PC-3 (cell line): ENCODE data around the gene CDH4. TPM values are rescaled to one million over a fixed set of nuclear protein-coding genes. Genes with fewer than 3 reads are reported as not detected.

ENCODE experiments used
- ATAC-seq: fragments of 200-7000 bp; cut with Tn5 transposase; 2 replicates; pipeline ENCODE4 v1.9.1; 2020; ENCODE audit warnings: mild to moderate bottlenecking, moderate library complexity
- BruUV-seq: library from RNA; stranded (reverse); fragments of 400-500 nt; replicated peaks from 2 replicates; lab custom pipeline; 2021; lab: Mats Ljungman, UMichigan
- CTCF ChIA-PET: fragments of 300-600 bp; sonication (Branson Sonifier 250); formaldehyde crosslinking; loops from one replicate; lab custom pipeline; 2022; ENCODE audit warnings: antibody characterized with exemption; lab: Charles Lee
- POLR2A ChIA-PET: fragments of 300-600 bp; sonication (Branson Sonifier 250); formaldehyde crosslinking; loops from one replicate; lab custom pipeline; 2022; ENCODE audit warnings: antibody characterized with exemption; ENCODE audit not compliant: unreplicated experiment; lab: Charles Lee
- DNase-seq: peaks from one replicate; pipeline ENCODE4 v3.0.0-alpha.2; 2015
- H2AFZ ChIP-seq: fragments of 300-600 bp; sonication (generic); 2 replicates; pipeline ENCODE4 v1.6.0; 2016; ENCODE audit warnings: antibody characterized with exemption, low read length
- H3F3A ChIP-seq: fragments of 300-600 bp; sonication (generic); one replicate; pipeline ENCODE4 v1.6.0; 2017; ENCODE audit warnings: antibody characterized with exemption, low read length, control low read depth, mild to moderate bottlenecking; ENCODE audit not compliant: unreplicated experiment
- H3K27ac ChIP-seq: fragments of 300-600 bp; sonication (generic); 2 replicates; pipeline ENCODE4 v1.5.1; 2016; ENCODE audit warnings: mild to moderate bottlenecking, low read length
- H3K27me3 ChIP-seq: fragments of 300-600 bp; sonication (generic); 2 replicates; pipeline ENCODE4 v1.6.1; 2016; ENCODE audit warnings: low read length, mixed read lengths
- H3K36me3 ChIP-seq: fragments of 300-600 bp; sonication (generic); 2 replicates; pipeline ENCODE4 v1.6.1; 2016; ENCODE audit warnings: low read depth, mixed run types, low read length, mixed read lengths
- H3K4me1 ChIP-seq: fragments of 300-600 bp; sonication (generic); 2 replicates; pipeline ENCODE4 v1.5.1; 2016; ENCODE audit warnings: low read length; ENCODE audit not compliant: insufficient read depth
- H3K4me2 ChIP-seq: fragments of 300-600 bp; sonication (generic); 2 replicates; pipeline ENCODE4 v1.6.0; 2016; ENCODE audit warnings: low read length
- H3K4me3 ChIP-seq: fragments of 300-600 bp; sonication (generic); 2 replicates; pipeline ENCODE4 v1.5.1; 2016; ENCODE audit warnings: mild to moderate bottlenecking, low read length, mixed read lengths
- H3K79me2 ChIP-seq: fragments of 300-600 bp; sonication (generic); 2 replicates; pipeline ENCODE4 v1.6.1; 2017; ENCODE audit warnings: low read length, mixed read lengths
- H3K9ac ChIP-seq: fragments of 300-600 bp; sonication (generic); 2 replicates; pipeline ENCODE4 v1.6.0; 2016; ENCODE audit warnings: mild to moderate bottlenecking, low read length
- H3K9me2 ChIP-seq: fragments of 300-600 bp; sonication (generic); replicated peaks from 2 replicates; pipeline ENCODE4 v1.6.1; 2016; ENCODE audit warnings: mixed run types, low read length, mixed read lengths
- H3K9me3 ChIP-seq: fragments of 300-600 bp; sonication (generic); 2 replicates; pipeline ENCODE4 v1.6.1; 2016; ENCODE audit warnings: low read length, mixed read lengths
- H4K20me1 ChIP-seq: fragments of 300-600 bp; sonication (generic); 2 replicates; pipeline ENCODE4 v1.6.1; 2016; ENCODE audit warnings: low read length, mixed read lengths
- EZH2 ChIP-seq: fragments of 300-600 bp; sonication (generic); IDR thresholded peaks from one replicate; pipeline ENCODE4 v1.6.1; 2017; ENCODE audit warnings: antibody characterized with exemption, mild to moderate bottlenecking, low read length; ENCODE audit not compliant: unreplicated experiment
- EZH2phosphoT487 ChIP-seq: fragments of 300-600 bp; sonication (generic); IDR thresholded peaks from 2 replicates; pipeline ENCODE4 v1.6.1; 2018; ENCODE audit warnings: mild to moderate bottlenecking, antibody characterized with exemption, low read length, borderline replicate concordance
- intact Hi-C: fragments of 100-400 bp; cut with micrococcal nuclease; formaldehyde crosslinking; loops from 2 replicates; pipeline ENCODE4 v1.9.0; 2023
- total RNA-seq: library from RNA; depleted of rRNA; stranded (reverse); fragments of >200 nt; gene quantifications from 2 replicates; pipeline ENCODE4 v1.2.3, GENCODE V29; 2014
- TF ChIP-seq, protein P1 (sequence below): fragments of 300-600 bp; sonication (generic); conservative IDR thresholded peaks from 2 replicates; pipeline ENCODE4 v1.5.1; 2017; ENCODE audit warnings: antibody characterized with exemption, low read depth, mild to moderate bottlenecking, low read length

CDH4 gene
- total RNA-seq, 1 experiment from 2014 or later = not detected

DNA sequence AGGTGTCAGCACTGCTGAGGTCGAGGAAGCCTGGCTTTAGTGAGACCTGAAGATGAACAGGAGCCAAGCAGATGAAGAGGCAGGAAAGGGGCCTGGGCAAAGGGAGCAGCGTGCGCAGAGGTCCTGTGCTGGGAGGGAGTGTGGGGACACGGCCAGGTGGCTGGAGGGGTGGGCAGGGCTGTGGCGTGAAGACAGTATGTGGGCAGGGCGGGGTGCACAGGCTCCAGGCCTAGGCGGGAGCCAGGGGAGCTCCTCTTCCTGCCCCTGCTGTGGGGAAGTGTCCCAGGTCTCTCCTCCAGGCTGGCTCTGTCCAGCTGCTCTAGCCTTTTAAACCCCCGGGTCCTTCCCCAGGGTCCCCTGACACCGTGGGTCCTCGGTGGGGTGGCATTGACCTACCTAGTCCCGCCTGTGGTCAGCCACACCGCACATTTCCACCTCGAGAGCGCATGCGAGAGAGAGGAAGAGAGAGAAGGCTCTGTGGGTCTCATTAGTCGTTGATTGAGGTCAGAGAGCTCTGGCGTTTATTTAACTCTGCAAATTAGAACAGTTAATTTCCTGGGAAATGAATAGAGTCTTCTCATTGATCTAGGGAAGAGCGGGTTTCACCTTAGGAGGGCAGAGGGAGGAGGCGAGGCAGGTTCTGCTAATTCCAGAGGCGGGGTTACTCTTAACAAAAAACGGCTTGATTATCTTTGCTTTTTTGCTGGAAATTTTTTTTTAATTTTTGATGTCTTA, 68.8 kb downstream of the CDH4 start:
- H3K4me3 ChIP-seq = no peak overlapping the region
- no peaks in the 10 kb centered on the region for H3K9me3 ChIP-seq
- DNase-seq (no peak), ATAC-seq (no peak)
- ChIA-PET CTCF (no interaction called here), POLR2A (no interaction called here)
- H3K9ac ChIP-seq = no peak overlapping the region
- peaks cover 14% of the 10 kb centered on the region; the same call in 1 of the 2 replicates for H3K27me3 ChIP-seq
- no peak overlapping the region for H3K27ac ChIP-seq
- no peak overlapping the region for H2AFZ ChIP-seq
- no peaks in the 10 kb centered on the region for H3K9me2 ChIP-seq
- BruUV-seq = no TSS peak
- H3K79me2 ChIP-seq = no peaks in the 10 kb centered on the region
- no peaks in the 10 kb centered on the region for H4K20me1 ChIP-seq
- no peaks in the 10 kb centered on the region for H3F3A ChIP-seq
- H3K4me2 ChIP-seq = no peak overlapping the region
- H3K36me3 ChIP-seq = no peaks in the 10 kb centered on the region
- TF ChIP-seq EZH2 (no peak), EZH2phosphoT487 (no peak)
- TF ChIP-seq, protein P1, sequence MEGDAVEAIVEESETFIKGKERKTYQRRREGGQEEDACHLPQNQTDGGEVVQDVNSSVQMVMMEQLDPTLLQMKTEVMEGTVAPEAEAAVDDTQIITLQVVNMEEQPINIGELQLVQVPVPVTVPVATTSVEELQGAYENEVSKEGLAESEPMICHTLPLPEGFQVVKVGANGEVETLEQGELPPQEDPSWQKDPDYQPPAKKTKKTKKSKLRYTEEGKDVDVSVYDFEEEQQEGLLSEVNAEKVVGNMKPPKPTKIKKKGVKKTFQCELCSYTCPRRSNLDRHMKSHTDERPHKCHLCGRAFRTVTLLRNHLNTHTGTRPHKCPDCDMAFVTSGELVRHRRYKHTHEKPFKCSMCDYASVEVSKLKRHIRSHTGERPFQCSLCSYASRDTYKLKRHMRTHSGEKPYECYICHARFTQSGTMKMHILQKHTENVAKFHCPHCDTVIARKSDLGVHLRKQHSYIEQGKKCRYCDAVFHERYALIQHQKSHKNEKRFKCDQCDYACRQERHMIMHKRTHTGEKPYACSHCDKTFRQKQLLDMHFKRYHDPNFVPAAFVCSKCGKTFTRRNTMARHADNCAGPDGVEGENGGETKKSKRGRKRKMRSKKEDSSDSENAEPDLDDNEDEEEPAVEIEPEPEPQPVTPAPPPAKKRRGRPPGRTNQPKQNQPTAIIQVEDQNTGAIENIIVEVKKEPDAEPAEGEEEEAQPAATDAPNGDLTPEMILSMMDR = no peak
- no peaks in the 10 kb centered on the region for H3K4me1 ChIP-seq
- intact Hi-C loops = no loop called here

DNA sequence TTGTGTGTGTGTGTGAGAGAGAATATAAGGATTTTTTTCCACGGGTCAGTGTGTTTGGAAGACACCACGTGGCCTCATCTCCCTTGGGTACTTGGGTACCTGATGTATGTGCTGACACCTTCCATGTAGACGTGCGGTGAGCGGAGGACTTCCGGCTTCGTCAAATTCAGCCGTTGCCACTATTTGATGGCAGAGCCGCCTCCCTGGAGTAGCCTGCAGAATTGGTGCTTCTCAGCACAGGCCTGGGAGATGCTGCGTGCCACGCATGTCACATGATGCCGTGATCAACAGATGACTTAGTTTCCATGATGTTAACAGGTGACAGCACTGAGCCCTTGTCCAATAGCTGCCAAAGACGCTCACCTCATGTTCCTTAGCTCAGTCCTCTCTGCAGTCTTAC, 69.4 kb downstream of the CDH4 start:
- BruUV-seq = no TSS peak
- POLR2A ChIA-PET = no interaction called here
- H3K9me3 ChIP-seq = no peaks in the 10 kb centered on the region
- intact Hi-C loops = no loop called here
- no peak overlapping the region for H3K4me3 ChIP-seq
- H3K9ac ChIP-seq = no peak overlapping the region
- H3K79me2 ChIP-seq = no peaks in the 10 kb centered on the region
- H3K27me3 ChIP-seq = peaks cover 7% of the 10 kb centered on the region
- TF ChIP-seq EZH2 (no peak), EZH2phosphoT487 (no peak)
- TF ChIP-seq, protein P1 = no peak
- H2AFZ ChIP-seq = no peak overlapping the region
- no peak overlapping the region for H3K27ac ChIP-seq
- no peaks in the 10 kb centered on the region for H3K9me2 ChIP-seq
- H3F3A ChIP-seq = no peaks in the 10 kb centered on the region
- DNase-seq = no peak
- no peaks in the 10 kb centered on the region for H3K36me3 ChIP-seq
- H3K4me1 ChIP-seq = no peaks in the 10 kb centered on the region
- no peak overlapping the region for H3K4me2 ChIP-seq
- CTCF ChIA-PET = no interaction called here
- no peaks in the 10 kb centered on the region for H4K20me1 ChIP-seq
- ATAC-seq = no peak

DNA sequence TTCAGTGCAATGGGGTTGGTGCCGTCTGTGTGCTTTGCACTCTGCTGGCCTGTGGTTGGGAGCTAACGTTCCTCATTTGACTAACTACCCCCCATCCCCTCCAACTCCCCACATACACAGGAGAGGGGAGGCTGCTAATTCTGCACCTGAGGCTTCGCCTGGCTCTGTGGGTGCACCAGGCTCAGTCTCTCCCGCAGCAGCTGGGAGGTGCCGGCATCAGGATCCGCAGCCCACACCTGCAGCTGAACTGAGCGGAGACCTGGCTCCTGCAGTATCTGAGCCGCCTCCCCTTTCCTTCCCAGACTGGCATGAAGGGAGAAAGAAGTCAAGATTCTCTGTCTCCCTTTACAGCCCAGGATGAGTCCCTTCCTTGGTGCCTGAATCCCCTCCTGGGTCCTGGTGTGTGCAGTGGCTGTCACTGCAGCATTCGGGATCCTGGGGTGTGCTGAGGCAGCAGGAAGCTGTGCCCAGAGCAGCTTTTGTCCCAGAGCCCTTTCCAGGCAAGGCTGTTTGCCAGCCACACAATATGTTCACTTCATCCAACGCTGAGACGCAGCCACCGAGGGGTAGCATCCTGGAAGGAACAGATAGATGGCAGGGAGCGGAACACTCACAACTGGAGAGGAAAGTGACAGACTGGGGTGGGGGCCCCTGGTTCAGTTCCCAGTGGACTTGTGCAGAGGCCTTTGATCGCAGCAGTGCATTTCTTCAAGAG, 70.2 kb downstream of the CDH4 start:
- CTCF ChIA-PET = no interaction called here
- H3K27me3 ChIP-seq = peaks cover 5% of the 10 kb centered on the region

More for the DNA sequence above, 70.2 kb downstream of the CDH4 start:
- intact Hi-C loops = no loop called here
- ATAC-seq (no peak), DNase-seq (no peak)
- Histone ChIP-seq H3K9me3 (no peaks in the 10 kb centered on the region), H3K9me2 (no peaks in the 10 kb centered on the region), H2AFZ (no peak overlapping the region), H3K9ac (no peak overlapping the region), H3K27ac (no peak overlapping the region), H3K4me2 (no peak overlapping the region), H4K20me1 (no peaks in the 10 kb centered on the region), H3K79me2 (no peaks in the 10 kb centered on the region), H3F3A (no peaks in the 10 kb centered on the region), H3K4me1 (no peaks in the 10 kb centered on the region), H3K4me3 (no peak overlapping the region), H3K36me3 (no peaks in the 10 kb centered on the region)
- TF ChIP-seq, protein P1 = no peak
- no peak for TF ChIP-seq EZH2phosphoT487
- TF ChIP-seq EZH2 = no peak
- POLR2A ChIA-PET = no interaction called here
- BruUV-seq = no TSS peak
